WI38 (cell line): Measurements from ENCODE around the gene AMOTL1.

Experiments used
- H3K4me3 ChIP-seq: 2 replicates; pipeline ENCODE4 v1.5.1; 2011; ENCODE audit warnings: low read depth, mild to moderate bottlenecking, control low read depth, low read length
- TF ChIP-seq, protein P1 (sequence below): IDR thresholded peaks from 2 replicates; pipeline ENCODE4 v1.5.1; 2012; ENCODE audit warnings: low read depth, mild to moderate bottlenecking, control low read depth, low read length

The AMOTL1 gene

DNA sequence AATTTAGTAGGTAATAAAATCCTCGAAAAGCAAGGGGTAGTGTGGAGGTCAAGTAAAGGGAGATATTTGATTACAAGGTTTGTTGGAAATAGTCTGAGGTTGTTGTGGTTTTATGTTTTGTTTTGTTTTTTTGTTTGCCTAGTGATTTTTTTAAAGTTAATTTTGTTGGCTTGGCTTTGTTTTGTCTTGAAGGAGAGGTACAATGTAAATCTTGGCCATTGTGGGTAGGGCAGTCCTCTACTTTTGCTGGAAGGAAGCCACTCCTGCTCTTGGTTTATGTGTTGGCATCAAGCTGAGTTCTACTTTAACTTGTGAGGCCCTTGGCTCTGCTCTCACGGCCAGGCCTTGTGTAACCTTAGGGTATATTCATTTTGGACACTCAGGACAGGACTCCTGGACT is 3.2 kb downstream of the AMOTL1 start:
- TF ChIP-seq, protein P1, sequence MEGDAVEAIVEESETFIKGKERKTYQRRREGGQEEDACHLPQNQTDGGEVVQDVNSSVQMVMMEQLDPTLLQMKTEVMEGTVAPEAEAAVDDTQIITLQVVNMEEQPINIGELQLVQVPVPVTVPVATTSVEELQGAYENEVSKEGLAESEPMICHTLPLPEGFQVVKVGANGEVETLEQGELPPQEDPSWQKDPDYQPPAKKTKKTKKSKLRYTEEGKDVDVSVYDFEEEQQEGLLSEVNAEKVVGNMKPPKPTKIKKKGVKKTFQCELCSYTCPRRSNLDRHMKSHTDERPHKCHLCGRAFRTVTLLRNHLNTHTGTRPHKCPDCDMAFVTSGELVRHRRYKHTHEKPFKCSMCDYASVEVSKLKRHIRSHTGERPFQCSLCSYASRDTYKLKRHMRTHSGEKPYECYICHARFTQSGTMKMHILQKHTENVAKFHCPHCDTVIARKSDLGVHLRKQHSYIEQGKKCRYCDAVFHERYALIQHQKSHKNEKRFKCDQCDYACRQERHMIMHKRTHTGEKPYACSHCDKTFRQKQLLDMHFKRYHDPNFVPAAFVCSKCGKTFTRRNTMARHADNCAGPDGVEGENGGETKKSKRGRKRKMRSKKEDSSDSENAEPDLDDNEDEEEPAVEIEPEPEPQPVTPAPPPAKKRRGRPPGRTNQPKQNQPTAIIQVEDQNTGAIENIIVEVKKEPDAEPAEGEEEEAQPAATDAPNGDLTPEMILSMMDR: no peak
- H3K4me3 ChIP-seq: no peak overlapping the region

DNA sequence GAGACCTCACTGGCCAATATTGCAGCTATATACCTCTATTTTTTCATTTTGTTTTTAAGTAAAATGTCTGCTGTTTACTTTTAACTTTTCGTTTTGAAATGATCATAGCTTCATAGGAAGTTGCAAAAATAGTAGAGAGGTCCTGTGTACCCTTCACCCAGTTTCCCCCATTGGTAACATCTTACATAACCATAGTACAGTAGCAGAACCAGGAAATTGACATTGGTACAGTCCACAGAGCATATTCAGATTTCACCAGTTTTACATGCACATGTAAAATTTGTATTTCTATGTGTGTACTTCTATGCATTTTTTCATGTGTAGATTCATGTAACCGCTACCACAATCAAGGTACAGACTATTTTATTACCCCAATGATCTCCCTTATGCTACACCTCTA is 3.8 kb downstream of the AMOTL1 start:
- TF ChIP-seq, protein P1: no peak
- H3K4me3 ChIP-seq: no peak overlapping the region

DNA sequence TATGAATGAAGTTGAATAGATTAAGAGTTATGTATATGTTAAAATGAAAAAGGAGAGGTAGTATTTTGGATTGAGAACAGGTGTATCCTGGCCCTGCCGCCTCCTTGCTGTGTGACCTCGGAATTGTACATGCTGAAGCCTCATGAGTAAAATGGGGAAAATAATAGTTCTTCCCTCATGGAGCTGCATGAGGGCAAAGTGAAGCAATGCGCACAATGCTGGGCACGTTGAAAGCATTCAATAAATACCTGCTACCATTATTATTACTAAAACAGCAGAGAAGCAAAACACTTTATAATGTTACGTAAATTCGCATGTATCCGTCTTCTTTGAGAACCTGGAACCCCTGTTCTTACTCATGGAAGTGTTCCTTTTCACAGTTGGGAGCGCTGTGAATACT is 5.7 kb downstream of the AMOTL1 start:
- TF ChIP-seq, protein P1: no peak
- no peak overlapping the region for H3K4me3 ChIP-seq

DNA sequence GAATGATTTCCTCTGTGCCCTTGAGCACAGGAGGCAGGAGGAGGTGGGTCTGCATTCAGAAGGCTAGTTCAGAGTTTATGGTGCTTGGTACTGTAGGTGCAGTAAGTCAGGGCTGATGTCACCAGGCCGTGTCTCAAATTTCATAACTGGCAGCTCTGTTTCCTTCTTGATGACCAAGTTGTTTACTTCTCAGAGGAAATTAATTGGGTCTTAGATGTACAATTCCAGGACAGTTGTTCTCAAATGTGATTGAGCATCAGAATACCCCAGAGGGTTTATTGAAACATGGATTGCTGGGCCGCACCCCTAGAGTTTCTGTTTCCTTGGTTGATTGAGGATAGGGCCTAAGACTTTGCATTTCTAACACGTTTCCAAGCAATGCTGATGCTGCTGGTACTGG is 6.2 kb downstream of the AMOTL1 start:
- TF ChIP-seq, protein P1: no peak
- no peak overlapping the region for H3K4me3 ChIP-seq

DNA sequence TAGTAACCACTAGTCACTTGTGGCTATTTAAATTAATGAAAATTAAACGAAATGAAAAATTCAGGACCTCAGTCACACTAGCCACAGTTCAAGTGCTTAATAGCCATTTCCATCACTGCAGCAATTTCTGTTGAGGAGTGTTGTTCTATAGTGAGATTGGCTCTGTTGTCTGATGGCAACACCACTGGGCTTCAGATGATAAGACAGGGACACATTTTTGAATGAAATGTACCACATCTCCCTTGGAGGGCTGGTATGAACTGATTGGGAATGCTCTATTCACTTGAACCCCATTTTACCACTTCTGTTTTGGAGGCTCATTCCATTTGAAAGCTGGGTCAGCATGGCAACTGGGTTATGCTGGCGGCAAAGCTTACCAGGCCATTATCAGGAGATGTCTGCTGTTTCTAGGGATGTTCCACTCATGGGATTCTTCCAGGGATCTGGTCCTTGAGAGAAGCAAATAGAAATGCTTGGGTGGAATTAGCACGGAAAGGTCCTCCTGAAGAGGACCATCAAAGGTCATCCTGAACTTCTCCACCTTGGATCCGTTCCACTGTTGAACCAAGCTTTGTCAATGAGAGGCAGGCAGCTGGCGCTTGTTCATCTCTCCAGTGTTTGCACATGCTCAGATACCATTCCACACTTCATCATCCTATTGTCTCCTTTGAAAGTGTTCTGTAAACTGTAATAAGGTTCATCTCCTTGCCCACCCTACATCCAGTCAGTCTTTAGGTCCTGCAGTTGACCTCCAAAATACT is 7.6 kb downstream of the AMOTL1 start:
- no peak overlapping the region for H3K4me3 ChIP-seq
- TF ChIP-seq, protein P1: no peak

DNA sequence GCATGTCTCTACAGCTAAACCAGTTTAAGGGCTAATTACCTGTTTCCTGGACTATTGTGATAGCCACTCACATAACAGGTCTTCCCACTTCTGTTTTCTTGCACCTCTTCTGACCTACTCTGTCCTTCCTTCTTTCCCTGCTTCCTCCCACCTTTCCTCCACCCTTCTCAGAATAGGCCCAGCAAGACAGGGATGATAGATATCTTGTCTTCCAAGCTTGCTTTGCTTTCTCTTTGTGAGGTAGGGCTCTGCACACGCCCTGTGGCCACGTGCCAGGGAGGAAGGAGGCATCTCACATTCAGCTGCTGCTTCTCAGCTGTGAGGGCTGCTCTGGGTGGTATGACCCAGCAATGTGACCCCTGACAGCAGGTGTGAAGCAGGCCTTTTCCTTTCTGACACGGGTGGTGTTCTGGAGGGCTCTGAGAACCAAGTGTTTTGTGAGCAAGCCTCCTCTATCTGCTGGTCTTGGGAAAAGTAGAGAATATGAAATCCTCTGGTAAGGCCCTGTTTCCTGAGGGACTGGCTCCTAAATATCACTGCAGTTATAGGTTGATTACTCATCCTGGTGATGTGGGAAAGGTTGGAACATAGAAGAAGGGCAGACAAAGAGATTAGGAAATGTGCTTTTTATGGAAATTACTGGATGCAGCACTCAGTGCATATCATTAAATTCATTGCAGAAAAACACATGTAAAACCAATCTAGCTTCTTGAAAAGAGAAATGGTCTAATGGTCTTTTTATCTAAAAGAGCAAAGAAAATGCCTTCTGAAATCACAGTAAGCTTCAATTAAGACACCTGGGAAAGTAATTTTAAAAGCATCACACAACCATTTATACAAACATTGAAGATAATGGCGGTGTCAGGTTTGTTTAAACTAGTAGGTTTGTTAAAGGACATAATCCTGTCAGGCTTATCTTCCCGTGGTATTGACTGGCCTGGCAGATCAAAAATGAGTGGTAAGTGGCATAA is 8.5 kb downstream of the AMOTL1 start:
- TF ChIP-seq, protein P1: no peak
- H3K4me3 ChIP-seq: no peak overlapping the region

DNA sequence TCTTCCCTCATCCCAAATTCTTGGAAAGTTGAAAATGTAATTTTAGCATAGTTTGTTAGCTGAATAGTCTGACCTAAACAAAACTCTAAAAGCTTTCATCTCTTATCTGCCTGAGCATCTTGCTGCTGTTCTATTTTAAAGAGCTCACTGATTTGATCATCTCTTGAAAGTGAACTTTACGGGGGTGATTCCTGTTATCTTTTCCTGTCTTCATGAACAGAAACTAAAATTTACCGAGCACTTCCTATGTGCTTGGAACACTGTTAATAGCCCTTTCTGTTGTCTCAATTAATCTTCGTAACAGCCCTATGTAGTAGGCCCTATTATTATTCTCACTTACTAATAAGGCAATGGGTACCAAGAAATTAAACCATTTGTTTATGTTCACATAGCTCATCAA is 12.3 kb downstream of the AMOTL1 start:
- H3K4me3 ChIP-seq: peak overlapping the region; percentile 31
- TF ChIP-seq, protein P1: no peak
